ENCODE data around the gene GRAMD1B.

GRAMD1B gene

DNA sequence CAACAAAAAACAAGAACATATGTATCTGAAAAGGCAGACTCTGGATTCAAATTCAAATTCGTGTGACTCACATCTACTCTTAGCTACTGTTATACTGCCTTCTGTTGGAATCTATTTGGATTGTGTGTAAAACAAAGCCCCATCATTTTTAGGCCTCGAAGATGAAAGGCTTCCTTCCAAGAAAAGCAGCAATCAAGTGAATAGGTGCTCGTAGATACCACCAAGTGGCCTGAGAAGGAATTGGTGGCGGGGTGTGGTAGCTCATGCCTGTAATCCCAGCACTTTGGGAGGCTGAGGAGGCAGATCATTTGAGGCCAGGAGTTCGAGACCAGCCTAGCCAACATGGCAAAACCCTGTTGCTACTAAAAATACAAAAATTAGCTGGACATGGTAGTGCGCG, 4.2 kb downstream of the GRAMD1B start:
- Histone ChIP-seq H3K27me3 (ENCODE audit: control insufficient read depth in 1 of 2, insufficient read depth in 2 of 2, low read length in 2 of 2) (peaks cover 0 to 15% of the 10 kb centered on the region in 2 donors), H3K4me3 (ENCODE audit: low read depth in 1 of 2, low read length in 2 of 2) (no peak overlapping the region), H3K9ac (ENCODE audit: low read length) (no peak overlapping the region), H3K9me3 (ENCODE audit: low read length) (no peaks in the 10 kb centered on the region), H3K4me1 (ENCODE audit: insufficient read depth, low read length) (no peaks in the 10 kb centered on the region), H3K27ac (ENCODE audit: low read depth, low read length) (no peak overlapping the region), H3K36me3 (ENCODE audit: insufficient read depth, low read length) (no peaks in the 10 kb centered on the region)

DNA sequence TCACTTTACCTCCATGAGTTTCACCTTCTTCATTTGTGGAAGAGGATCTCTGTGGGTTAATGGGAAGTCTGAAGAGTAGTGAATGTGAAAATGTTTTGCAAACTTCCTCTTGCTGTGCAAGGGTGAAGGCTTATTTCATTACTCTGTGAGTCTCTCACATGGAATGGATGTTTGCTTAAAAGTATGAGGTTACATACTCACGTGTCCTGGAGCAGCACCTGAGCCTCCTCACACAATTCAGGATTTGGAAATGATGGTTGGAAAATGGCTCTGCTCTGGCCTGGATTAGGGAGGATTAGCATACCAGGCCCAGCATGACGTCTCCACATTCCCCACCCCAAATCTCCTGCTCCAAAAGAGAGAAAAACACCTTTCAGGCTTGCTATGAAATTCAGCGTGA, 4.8 kb downstream of the GRAMD1B start:
- H3K36me3 ChIP-seq (ENCODE audit: insufficient read depth, low read length) = no peaks in the 10 kb centered on the region
- no peak overlapping the region for H3K4me3 ChIP-seq (ENCODE audit: low read depth in 1 of 2, low read length in 2 of 2)
- H3K9me3 ChIP-seq (ENCODE audit: low read length) = no peaks in the 10 kb centered on the region
- H3K4me1 ChIP-seq (ENCODE audit: insufficient read depth, low read length) = no peaks in the 10 kb centered on the region
- no peak overlapping the region for H3K27ac ChIP-seq (ENCODE audit: low read depth, low read length)
- no peak overlapping the region for H3K9ac ChIP-seq (ENCODE audit: low read length)
- H3K27me3 ChIP-seq (ENCODE audit: control insufficient read depth in 1 of 2, insufficient read depth in 2 of 2, low read length in 2 of 2) = peaks cover 0 to 15% of the 10 kb centered on the region in 2 donors

DNA sequence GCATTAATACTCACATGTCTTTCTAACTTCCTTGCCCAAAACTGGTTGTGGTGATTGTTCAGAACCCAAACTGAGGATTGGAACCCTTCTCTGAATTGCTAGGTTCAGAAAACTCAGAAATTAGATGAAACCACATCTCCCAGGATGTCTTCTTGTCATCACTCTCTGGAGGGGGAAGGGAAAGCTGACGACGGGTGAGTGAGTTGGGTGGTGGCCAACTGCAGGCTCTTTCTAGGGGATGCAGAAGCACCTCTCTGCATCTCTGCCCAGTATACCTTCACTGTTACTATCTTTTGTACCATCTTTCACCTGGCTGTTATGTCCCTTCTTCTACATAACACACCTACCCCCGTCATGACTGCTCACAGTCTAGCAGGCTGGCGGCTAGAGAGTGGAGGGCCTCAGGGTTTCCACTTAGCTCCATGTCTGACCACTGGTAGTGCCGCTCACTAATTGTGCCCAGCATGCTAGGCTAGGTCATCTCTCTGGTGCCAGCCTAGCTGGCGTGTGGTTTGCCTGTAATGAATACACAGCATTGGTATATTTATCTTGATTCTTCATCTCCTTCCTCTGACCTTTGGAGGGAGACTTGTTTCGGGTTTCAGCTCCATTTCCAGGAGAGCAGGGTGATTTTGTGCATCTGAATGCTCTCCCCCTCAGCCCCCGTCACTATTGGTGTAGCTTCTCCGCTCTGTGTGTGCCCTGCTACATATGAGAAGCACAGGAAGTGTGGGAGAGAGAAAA, 7.3 kb downstream of the GRAMD1B start:
- Histone ChIP-seq H3K4me1 (ENCODE audit: insufficient read depth, low read length) (no peaks in the 10 kb centered on the region), H3K9me3 (ENCODE audit: low read length) (no peaks in the 10 kb centered on the region), H3K4me3 (ENCODE audit: low read depth in 1 of 2, low read length in 2 of 2) (no peak overlapping the region), H3K27ac (ENCODE audit: low read depth, low read length) (no peak overlapping the region), H3K36me3 (ENCODE audit: insufficient read depth, low read length) (no peaks in the 10 kb centered on the region), H3K27me3 (ENCODE audit: control insufficient read depth in 1 of 2, insufficient read depth in 2 of 2, low read length in 2 of 2) (no peaks in the 10 kb centered on the region), H3K9ac (ENCODE audit: low read length) (no peak overlapping the region)

DNA sequence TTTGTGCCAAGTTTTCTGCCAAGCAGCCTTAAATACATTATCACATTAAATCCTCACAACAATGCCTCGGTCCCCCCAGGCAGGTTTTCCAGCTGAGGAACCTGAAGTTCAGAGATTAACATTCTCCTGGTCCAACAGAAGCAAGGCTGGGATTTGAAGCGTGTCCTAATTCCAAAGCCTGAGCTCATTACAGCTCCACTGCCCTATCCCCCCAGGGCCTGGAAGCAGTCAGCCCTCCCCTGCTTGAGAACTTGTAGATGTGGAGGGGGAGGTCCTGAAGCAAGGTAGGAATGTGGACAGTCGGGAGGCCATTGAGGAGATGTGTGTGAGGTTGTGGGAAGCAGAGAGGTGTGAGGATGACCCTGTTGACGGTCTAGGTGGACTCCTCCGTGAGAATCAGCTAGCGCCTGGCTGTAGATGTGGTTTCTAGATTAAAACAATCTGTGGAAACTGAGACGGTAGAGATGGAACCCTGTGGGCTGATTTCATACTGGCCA, 8.1 kb downstream of the GRAMD1B start:
- H3K27me3 ChIP-seq (ENCODE audit: control insufficient read depth in 1 of 2, insufficient read depth in 2 of 2, low read length in 2 of 2) = no peaks in the 10 kb centered on the region

DNA sequence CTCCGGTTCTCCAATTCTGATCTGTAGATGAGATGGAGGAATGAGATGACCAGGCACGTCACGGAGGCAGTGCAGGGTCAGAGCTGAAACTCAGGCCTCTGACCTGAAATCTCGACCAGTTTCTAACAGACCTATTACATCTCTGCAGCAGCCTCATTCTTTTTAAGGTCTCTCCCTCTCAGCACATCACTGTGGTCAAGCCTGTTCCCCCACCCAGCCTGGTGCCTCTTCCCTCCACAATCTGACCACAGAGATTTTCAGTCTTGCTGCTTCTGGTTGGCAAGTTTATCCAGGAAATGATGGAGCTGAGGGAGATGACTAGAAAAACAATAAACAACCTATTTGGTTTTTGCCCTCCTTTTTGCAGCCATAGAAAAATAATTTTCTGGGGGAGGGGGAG, 9.5 kb downstream of the GRAMD1B start:
- Histone ChIP-seq H3K27me3 (ENCODE audit: control insufficient read depth in 1 of 2, insufficient read depth in 2 of 2, low read length in 2 of 2) (no peaks in the 10 kb centered on the region), H3K27ac (ENCODE audit: low read depth, low read length) (no peak overlapping the region), H3K4me1 (ENCODE audit: insufficient read depth, low read length) (no peaks in the 10 kb centered on the region), H3K9ac (ENCODE audit: low read length) (no peak overlapping the region), H3K36me3 (ENCODE audit: insufficient read depth, low read length) (no peaks in the 10 kb centered on the region), H3K9me3 (ENCODE audit: low read length) (no peaks in the 10 kb centered on the region), H3K4me3 (ENCODE audit: low read depth in 1 of 2, low read length in 2 of 2) (no peak overlapping the region)

More for the DNA sequence above, 8.1 kb downstream of the GRAMD1B start:
- Histone ChIP-seq H3K4me1 (ENCODE audit: insufficient read depth, low read length) (no peaks in the 10 kb centered on the region), H3K27ac (ENCODE audit: low read depth, low read length) (no peak overlapping the region), H3K4me3 (ENCODE audit: low read depth in 1 of 2, low read length in 2 of 2) (no peak overlapping the region), H3K9ac (ENCODE audit: low read length) (no peak overlapping the region), H3K9me3 (ENCODE audit: low read length) (no peaks in the 10 kb centered on the region), H3K36me3 (ENCODE audit: insufficient read depth, low read length) (no peaks in the 10 kb centered on the region)

DNA sequence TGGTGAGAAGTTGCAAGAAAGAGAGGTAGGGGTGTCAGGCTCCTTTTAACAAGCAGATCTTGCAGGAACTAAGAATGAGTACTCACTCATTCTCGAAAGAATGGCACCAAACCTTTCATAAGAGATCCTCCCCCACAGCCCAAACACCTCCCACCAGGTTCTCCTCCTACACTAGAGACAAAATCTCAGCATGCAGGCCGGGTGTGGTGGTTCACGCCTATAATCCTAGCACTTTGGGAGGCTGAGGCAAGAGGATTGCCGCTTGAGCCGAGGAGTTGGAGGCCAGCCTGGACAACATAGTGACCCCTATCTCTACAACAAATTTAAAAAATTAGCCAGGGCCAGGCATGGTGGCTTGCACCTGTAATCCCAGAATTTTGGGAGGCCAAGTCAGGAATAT, 11.1 kb downstream of the GRAMD1B start:
- H3K4me1 ChIP-seq (ENCODE audit: insufficient read depth, low read length) = no peaks in the 10 kb centered on the region
- H3K27ac ChIP-seq (ENCODE audit: low read depth, low read length) = no peak overlapping the region
- H3K4me3 ChIP-seq (ENCODE audit: low read depth in 1 of 2, low read length in 2 of 2) = no peak overlapping the region
- no peaks in the 10 kb centered on the region for H3K27me3 ChIP-seq (ENCODE audit: control insufficient read depth in 1 of 2, insufficient read depth in 2 of 2, low read length in 2 of 2)
- no peaks in the 10 kb centered on the region for H3K9me3 ChIP-seq (ENCODE audit: low read length)
- no peak overlapping the region for H3K9ac ChIP-seq (ENCODE audit: low read length)
- no peaks in the 10 kb centered on the region for H3K36me3 ChIP-seq (ENCODE audit: insufficient read depth, low read length)

DNA sequence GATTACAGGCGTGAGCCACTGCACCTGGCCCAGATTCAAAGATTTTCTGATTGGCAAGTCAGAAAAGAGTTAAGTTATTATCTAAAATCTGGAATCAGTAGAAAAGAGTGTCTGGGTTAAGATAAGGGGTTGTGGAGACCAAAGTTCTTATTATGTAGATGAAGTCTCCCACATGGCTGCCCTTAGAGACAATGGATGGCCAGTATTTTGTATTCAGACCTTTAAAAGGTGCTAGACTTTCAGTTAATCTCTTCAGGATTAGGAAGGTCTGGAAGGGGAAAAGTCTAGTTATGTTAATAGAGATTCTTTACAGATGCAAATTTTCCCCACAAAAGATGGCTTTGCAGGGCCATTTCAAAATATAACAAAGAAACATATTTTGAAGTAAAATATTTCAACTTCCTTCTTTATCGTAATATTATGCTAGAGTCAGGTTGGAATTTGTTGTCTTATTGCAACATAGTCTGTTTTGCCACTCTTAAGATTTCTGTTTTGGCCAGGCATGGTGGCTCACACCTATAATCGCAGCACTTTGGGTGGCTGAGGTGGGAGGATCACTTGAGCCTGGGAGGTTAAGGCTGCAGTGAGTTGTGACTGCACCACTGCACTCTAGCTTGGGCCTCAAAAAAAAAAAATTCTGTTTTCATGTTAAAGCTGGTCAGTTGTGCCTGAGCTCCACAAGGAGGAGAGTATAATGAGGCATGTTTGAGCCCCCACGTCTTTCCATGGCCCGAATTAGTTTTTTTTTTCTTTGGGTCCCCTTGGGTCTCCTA, 14.0 kb downstream of the GRAMD1B start:
- H3K9me3 ChIP-seq (ENCODE audit: low read length) = no peaks in the 10 kb centered on the region
- no peaks in the 10 kb centered on the region for H3K36me3 ChIP-seq (ENCODE audit: insufficient read depth, low read length)
- H3K4me3 ChIP-seq (ENCODE audit: low read depth in 1 of 2, low read length in 2 of 2) = no peak overlapping the region
- H3K27ac ChIP-seq (ENCODE audit: low read depth, low read length) = no peak overlapping the region
- no peak overlapping the region for H3K9ac ChIP-seq (ENCODE audit: low read length)
- H3K4me1 ChIP-seq (ENCODE audit: insufficient read depth, low read length) = no peaks in the 10 kb centered on the region
- H3K27me3 ChIP-seq (ENCODE audit: control insufficient read depth in 1 of 2, insufficient read depth in 2 of 2, low read length in 2 of 2) = no peaks in the 10 kb centered on the region

DNA sequence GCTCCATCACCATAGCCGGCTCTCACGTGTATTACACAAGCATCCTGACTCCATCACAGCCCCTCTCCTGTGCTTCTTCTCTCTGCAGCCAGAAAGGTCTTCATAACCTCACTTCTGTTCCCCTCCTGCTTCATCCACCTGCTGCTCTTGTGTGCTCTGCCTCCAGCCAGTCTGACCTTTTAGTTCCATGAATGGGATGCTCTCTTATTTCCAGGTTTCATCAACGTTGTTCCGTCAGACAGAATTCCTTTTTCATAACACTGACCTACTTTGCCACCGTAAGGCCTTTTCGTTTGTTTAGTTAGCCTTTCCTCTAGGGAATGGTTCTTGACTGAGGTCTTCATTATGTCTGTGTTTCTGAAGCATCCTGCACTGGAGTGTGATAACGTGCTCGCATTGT, 18.8 kb downstream of the GRAMD1B start:
- Histone ChIP-seq H3K4me3 (ENCODE audit: low read depth in 1 of 2, low read length in 2 of 2) (no peak overlapping the region), H3K9ac (ENCODE audit: low read length) (no peak overlapping the region), H3K27me3 (ENCODE audit: control insufficient read depth in 1 of 2, insufficient read depth in 2 of 2, low read length in 2 of 2) (no peaks in the 10 kb centered on the region), H3K9me3 (ENCODE audit: low read length) (no peaks in the 10 kb centered on the region), H3K36me3 (ENCODE audit: insufficient read depth, low read length) (no peaks in the 10 kb centered on the region), H3K27ac (ENCODE audit: low read depth, low read length) (no peak overlapping the region), H3K4me1 (ENCODE audit: insufficient read depth, low read length) (no peaks in the 10 kb centered on the region)

DNA sequence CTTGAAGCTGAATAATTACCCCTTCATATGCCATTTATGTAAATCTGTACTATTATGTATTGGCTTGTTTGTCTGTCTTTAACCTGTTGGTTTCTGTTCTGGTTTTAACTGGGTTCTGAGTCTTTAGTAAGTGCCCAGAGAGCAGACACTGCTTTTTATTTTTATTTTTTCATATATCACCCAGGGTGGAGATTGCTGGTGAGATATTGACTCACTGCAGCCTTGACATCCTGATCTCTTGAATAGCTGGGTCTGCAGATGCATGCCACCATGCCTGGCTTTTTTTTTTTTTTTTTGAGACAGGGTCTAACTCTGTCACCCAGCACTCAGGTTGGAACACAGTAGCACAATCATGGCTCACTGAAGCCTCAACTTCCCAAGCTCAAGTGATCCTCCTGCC, 19.4 kb downstream of the GRAMD1B start:
- H3K27ac ChIP-seq (ENCODE audit: low read depth, low read length) = no peak overlapping the region
- H3K4me3 ChIP-seq (ENCODE audit: low read depth in 1 of 2, low read length in 2 of 2) = no peak overlapping the region
- no peaks in the 10 kb centered on the region for H3K9me3 ChIP-seq (ENCODE audit: low read length)
- H3K27me3 ChIP-seq (ENCODE audit: control insufficient read depth in 1 of 2, insufficient read depth in 2 of 2, low read length in 2 of 2) = no peaks in the 10 kb centered on the region
- H3K9ac ChIP-seq (ENCODE audit: low read length) = no peak overlapping the region
- no peaks in the 10 kb centered on the region for H3K4me1 ChIP-seq (ENCODE audit: insufficient read depth, low read length)
- no peaks in the 10 kb centered on the region for H3K36me3 ChIP-seq (ENCODE audit: insufficient read depth, low read length)

DNA sequence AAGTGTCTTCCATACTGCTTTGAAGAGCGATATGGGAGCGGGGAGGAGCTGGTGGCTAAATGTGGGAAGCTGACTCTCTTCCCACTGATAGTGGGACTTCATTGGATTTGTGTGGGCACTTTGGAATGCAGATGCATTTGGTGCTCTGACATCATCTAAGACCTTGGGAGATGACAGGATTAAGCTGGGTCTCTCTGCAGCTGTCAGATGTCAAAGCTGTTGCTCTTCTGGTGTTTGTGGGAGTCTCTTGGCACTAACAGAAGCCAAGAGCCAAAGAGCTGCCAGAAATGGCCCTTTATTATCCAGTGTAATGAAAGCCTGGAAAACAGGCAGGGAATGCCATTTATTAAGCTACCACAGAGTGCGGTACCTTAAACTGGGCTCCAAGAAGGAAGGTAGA, 20.6 kb downstream of the GRAMD1B start:
- no peaks in the 10 kb centered on the region for H3K36me3 ChIP-seq (ENCODE audit: insufficient read depth, low read length)
- H3K9me3 ChIP-seq (ENCODE audit: low read length) = no peaks in the 10 kb centered on the region
- H3K27ac ChIP-seq (ENCODE audit: low read depth, low read length) = no peak overlapping the region
- H3K9ac ChIP-seq (ENCODE audit: low read length) = no peak overlapping the region
- no peaks in the 10 kb centered on the region for H3K27me3 ChIP-seq (ENCODE audit: control insufficient read depth in 1 of 2, insufficient read depth in 2 of 2, low read length in 2 of 2)
- H3K4me1 ChIP-seq (ENCODE audit: insufficient read depth, low read length) = no peaks in the 10 kb centered on the region
- H3K4me3 ChIP-seq (ENCODE audit: low read depth in 1 of 2, low read length in 2 of 2) = no peak overlapping the region

DNA sequence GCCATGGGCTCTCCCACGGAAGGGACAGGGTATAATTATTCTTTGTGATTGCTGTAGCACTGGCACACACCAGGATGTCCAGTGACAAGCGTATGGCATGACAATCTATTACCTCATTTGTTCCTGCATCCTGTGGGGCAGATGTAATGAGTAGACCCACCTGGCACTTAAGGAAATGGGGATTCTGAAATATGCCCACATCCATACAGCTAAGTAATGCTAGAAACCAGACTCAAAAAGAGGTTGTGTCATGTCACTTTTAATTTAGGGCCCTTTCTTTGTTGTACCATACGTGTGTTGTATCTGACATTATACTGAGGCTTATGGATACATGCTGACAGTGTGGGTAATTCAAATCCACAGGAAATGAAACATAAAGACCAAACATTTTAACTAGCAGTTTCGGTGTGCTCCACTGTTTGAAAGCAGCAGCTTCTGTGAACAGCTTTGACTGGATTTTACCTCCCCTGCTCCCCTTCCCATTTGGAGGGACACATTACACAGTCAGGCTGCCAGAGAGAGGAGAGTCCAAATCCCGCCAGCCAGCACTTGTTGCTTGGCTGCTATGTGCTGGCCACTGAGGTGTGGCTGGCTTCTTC, 21.2 kb downstream of the GRAMD1B start:
- Histone ChIP-seq H3K9me3 (ENCODE audit: low read length) (no peaks in the 10 kb centered on the region), H3K9ac (ENCODE audit: low read length) (no peak overlapping the region), H3K27ac (ENCODE audit: low read depth, low read length) (no peak overlapping the region), H3K36me3 (ENCODE audit: insufficient read depth, low read length) (no peaks in the 10 kb centered on the region), H3K27me3 (ENCODE audit: control insufficient read depth in 1 of 2, insufficient read depth in 2 of 2, low read length in 2 of 2) (no peaks in the 10 kb centered on the region), H3K4me1 (ENCODE audit: insufficient read depth, low read length) (no peaks in the 10 kb centered on the region), H3K4me3 (ENCODE audit: low read depth in 1 of 2, low read length in 2 of 2) (no peak overlapping the region)
